Renal cortical epithelial cell (primary cell): ENCODE data around the gene DYRK3. TPM values are rescaled to one million over a fixed set of nuclear protein-coding genes. Genes with fewer than 3 reads are reported as not detected.
"Not testable (repeated sequence)": the region's sequence is repeated elsewhere in the genome, so short reads cannot be mapped to it uniquely, and the experiment has no call there.

Source experiments
- DNase-seq: peaks from one replicate; pipeline ENCODE4 v3.0.0-alpha.2; 2011; ENCODE audit warnings: low read depth
- total RNA-seq: library from RNA; depleted of rRNA; stranded (reverse); fragments of >200 nt; gene quantifications from 2 replicates; pipeline ENCODE4 v1.2.3, GENCODE V29; 2014

Gene DYRK3
- total RNA-seq, 1 donor from 2014 or later: 15.6 TPM

- DNase-seq: peak; percentile 85
Measured at GRCh38 chr1:206631085-206631509, 4.2 kb upstream of the DYRK3 start.

- peak; percentile 83 for DNase-seq
Measured at GRCh38 chr1:206633708-206634121, 1.6 kb upstream of the DYRK3 start.

GRCh38 chr1:206634365-206635079 is 814 bp upstream of the DYRK3 start:
- DNase-seq: peak; percentile 72

GRCh38 chr1:206635978-206636345 is 626 bp downstream of the DYRK3 start:
- DNase-seq: no peak

GRCh38 chr1:206636671-206637070 is 1.3 kb downstream of the DYRK3 start:
- DNase-seq: no peak

- DNase-seq: no peak
Measured at GRCh38 chr1:206637605-206638004, 2.3 kb downstream of the DYRK3 start.

- DNase-seq: not testable (repeated sequence)
Measured at GRCh38 chr1:206642074-206642473, 6.7 kb downstream of the DYRK3 start.

- DNase-seq: no peak
Measured at GRCh38 chr1:206643118-206643698, 7.9 kb downstream of the DYRK3 start.

- DNase-seq: no peak
Measured at GRCh38 chr1:206646504-206646903, 11.2 kb downstream of the DYRK3 start.

GRCh38 chr1:206647224-206647623 is 11.9 kb downstream of the DYRK3 start:
- no peak for DNase-seq

GRCh38 chr1:206649261-206649921 is 14.1 kb downstream of the DYRK3 start:
- no peak for DNase-seq

GRCh38 chr1:206651014-206651413 is 15.7 kb downstream of the DYRK3 start:
- no peak for DNase-seq

- peak; percentile 56 for DNase-seq
Measured at GRCh38 chr1:206651958-206652890, 16.9 kb downstream of the DYRK3 start.

- DNase-seq: no peak
Measured at GRCh38 chr1:206653715-206654459, 18.6 kb downstream of the DYRK3 start.

GRCh38 chr1:206654828-206655227 is 19.5 kb downstream of the DYRK3 start:
- no peak for DNase-seq

- peak; percentile 36 for DNase-seq
Measured at GRCh38 chr1:206655471-206655882, 20.1 kb downstream of the DYRK3 start.

GRCh38 chr1:206656936-206657335 is 21.6 kb downstream of the DYRK3 start:
- no peak for DNase-seq

GRCh38 chr1:206657751-206658150 is 22.4 kb downstream of the DYRK3 start:
- DNase-seq: no peak

- no peak for DNase-seq
Measured at GRCh38 chr1:206658264-206658980, 23.1 kb downstream of the DYRK3 start.

GRCh38 chr1:206658981-206659273 is 23.6 kb downstream of the DYRK3 start:
- DNase-seq: no peak

- DNase-seq: no peak
Measured at GRCh38 chr1:206660136-206660535, 24.8 kb downstream of the DYRK3 start.
